ENCODE results near the gene ADH4. TPM values are rescaled to one million over a fixed set of nuclear protein-coding genes. Genes with fewer than 3 reads are reported as not detected.
"Not testable (repeated sequence)": the region's sequence is repeated elsewhere in the genome, so short reads cannot be mapped to it uniquely, and the experiment has no call there.

The ADH4 gene
- total RNA-seq, 1 experiment from 2014 or later, result 0.11 TPM

- H3K4me1 Mint-ChIP-seq; DNase-seq (ENCODE audit: low spot score); ATAC-seq; POLR2A ChIA-PET; H3K27ac Mint-ChIP-seq; CTCF ChIA-PET; H3K27me3 Mint-ChIP-seq (ENCODE audit: low read depth); H3K4me3 Mint-ChIP-seq: not testable (repeated sequence)
- Mint-ChIP-seq H3K9me3 (peaks cover 78% of the 10 kb centered on the region), H3K36me3 (peaks cover 73% of the 10 kb centered on the region)
These were observed 45.8 kb upstream of the ADH4 start for GRCh38 chr4:99189900-99190299.

- Mint-ChIP-seq H3K36me3 (peaks cover 63% of the 10 kb centered on the region), H3K27ac (no peak overlapping the region), H3K27me3 (ENCODE audit: low read depth) (no peaks in the 10 kb centered on the region; the same call in 1 of the 2 replicates), H3K4me1 (no peaks in the 10 kb centered on the region), H3K4me3 (no peak overlapping the region), H3K9me3 (peaks cover 78% of the 10 kb centered on the region)
- TF ChIP-seq IRF2 (CRISPR knock-in tag; IDR thresholded peaks at IDR 0.05; ENCODE audit: borderline replicate concordance, low read depth), result no peak
- TF ChIP-seq STAT6 (CRISPR knock-in tag; conservative IDR thresholded peaks at IDR 0.05; ENCODE audit: low read depth), result no peak
- TF ChIP-seq TEAD4 (CRISPR knock-in tag; IDR thresholded peaks at IDR 0.05), result no peak
- no peak for TF ChIP-seq HMGA2 (CRISPR knock-in tag; IDR thresholded peaks at IDR 0.05)
- no peak for TF ChIP-seq AR (CRISPR knock-in tag; IDR thresholded peaks at IDR 0.05)
- no peak for TF ChIP-seq MLX (CRISPR knock-in tag; IDR thresholded peaks at IDR 0.05)
- TF ChIP-seq GRHL2 (CRISPR knock-in tag; IDR thresholded peaks at IDR 0.05; ENCODE audit: insufficient replicate concordance, severe bottlenecking), result no peak
- no peak for TF ChIP-seq ZNF396 (CRISPR knock-in tag; IDR thresholded peaks at IDR 0.05; ENCODE audit: borderline replicate concordance)
- TF ChIP-seq ETV6 (CRISPR knock-in tag; IDR thresholded peaks at IDR 0.05), result no peak
- no peak for TF ChIP-seq ZBTB21 (CRISPR knock-in tag; IDR thresholded peaks at IDR 0.05; ENCODE audit: borderline replicate concordance)
- TF ChIP-seq ZNF512 (CRISPR knock-in tag; IDR thresholded peaks at IDR 0.05; ENCODE audit: borderline replicate concordance), result no peak
- no peak for TF ChIP-seq RELA (CRISPR knock-in tag; IDR thresholded peaks at IDR 0.05; ENCODE audit: borderline replicate concordance)
- TF ChIP-seq HMGXB4 (CRISPR knock-in tag; IDR thresholded peaks at IDR 0.05), result no peak
- no peak for TF ChIP-seq ZNF317 (CRISPR knock-in tag; IDR thresholded peaks at IDR 0.05; ENCODE audit: borderline replicate concordance, low read depth)
- TF ChIP-seq PRRX2 (CRISPR knock-in tag; IDR thresholded peaks at IDR 0.05), result no peak
- TF ChIP-seq USF2 (CRISPR knock-in tag; IDR thresholded peaks at IDR 0.05), result no peak
- no peak for TF ChIP-seq ATF1 (CRISPR knock-in tag; IDR thresholded peaks at IDR 0.05)
- no peak for TF ChIP-seq SOX15 (CRISPR knock-in tag; IDR thresholded peaks at IDR 0.05)
- ChIA-PET POLR2A (no interaction called here), CTCF (no interaction called here)
- no peak for ATAC-seq
- no peak for DNase-seq (ENCODE audit: low spot score)
These were observed 41.9 kb upstream of the ADH4 start for GRCh38 chr4:99186029-99186428.
